GM18505 (cell line): ENCODE measurements around the gene KRT16.
"Not testable (repeated sequence)": the region's sequence is repeated elsewhere in the genome, so short reads cannot be mapped to it uniquely, and the experiment has no call there.

Experiments used
- ATAC-seq: cut with Tn5 transposase; IDR thresholded peaks from one replicate; pipeline ENCODE4 v1.9.1; 2021; ENCODE audit not compliant: unreplicated experiment
- POLR2A ChIP-seq: IDR thresholded peaks from 4 replicates; pipeline ENCODE4 v1.6.1; 2011; ENCODE audit warnings: borderline replicate concordance; ENCODE audit not compliant: insufficient read depth, insufficient read length; ENCODE audit errors: extremely low read depth

The KRT16 gene

DNA sequence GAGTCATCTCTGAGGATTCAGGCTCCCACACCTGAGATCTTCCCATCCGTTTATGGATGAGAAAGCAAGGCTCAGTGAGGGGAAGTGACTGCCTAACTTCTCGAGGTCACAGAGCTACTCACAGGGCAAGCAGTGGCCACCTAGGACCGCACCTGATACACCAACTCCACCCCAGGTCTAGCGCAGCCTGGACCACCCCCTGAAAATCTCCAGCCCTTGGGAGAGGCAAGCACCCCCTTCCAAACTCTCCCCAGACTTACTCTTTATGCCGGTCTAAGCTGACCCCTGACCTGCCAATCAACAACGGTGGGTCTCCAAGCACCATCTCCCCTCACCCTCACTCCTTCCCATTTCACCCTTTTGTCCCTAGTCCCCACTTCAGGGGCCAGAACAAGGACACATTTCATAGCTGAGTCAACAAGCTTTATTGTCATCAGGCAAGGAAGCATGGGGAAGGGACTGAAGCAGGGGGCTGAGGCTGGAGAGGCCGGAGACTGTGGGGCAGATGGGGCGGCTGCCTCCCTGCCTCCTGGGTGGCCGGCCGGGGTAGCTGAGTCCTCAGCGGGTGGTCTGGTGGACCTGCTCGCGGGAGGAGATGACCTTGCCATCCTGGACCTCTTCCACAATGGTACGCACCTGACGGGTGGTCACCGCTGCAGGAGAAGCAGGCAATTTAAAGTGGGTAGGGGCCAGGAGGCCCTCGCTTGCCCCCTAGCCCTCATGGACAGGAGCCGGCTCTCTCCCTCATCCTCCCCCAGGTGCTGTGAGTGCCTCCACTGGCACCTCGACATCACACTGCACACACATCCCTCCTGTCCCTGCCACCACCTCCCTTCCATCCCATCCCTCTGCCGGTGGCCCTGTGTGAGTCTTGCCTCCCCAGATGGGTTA lies 6.7 kb upstream of the KRT16 start:
- no peak for ATAC-seq
- no peak for TF ChIP-seq POLR2A

GRCh38 chr17:41618341-41619035 lies 5.9 kb upstream of the KRT16 start:
- TF ChIP-seq POLR2A, result no peak
- no peak for ATAC-seq

DNA sequence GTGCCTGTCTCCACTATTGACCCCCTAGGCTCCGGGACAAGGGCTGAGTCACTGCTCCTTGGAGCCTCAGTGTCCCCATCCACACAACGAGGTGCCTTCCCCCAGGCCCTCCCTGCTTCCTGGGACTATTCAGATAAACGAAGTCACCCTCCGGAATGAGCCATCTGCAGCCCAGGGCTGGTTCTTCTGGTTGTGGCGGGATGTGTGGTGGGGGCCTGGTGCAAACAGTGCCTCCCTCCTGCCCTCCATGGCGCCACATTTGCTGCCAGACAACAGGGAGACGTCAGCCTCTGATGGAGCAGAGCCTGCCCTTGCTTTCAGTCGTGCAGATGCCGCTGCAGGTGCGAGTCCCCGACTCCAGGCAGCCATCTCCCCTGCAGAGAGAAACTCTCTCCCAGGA lies 5.1 kb upstream of the KRT16 start:
- ATAC-seq, result no peak
- no peak for TF ChIP-seq POLR2A

DNA sequence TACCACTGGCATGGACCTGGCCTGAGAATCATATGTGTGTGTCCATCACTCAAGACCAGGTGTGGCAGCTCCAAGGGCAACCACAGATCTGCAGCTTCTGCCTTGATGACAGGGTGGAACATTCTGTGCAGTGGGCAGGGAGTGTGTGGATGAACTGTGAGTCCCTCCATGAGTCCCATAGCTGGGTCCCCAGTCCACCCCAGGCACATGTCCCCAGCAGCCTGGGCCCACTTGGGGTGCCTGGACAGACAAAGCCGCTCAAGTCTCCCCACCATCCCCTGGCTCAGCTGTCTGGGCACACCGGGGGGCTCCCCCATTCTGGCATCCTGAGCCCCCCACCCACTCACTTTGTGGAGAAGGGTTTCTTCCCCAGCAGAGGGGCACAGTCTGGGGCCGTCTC lies 4.6 kb upstream of the KRT16 start:
- no peak for TF ChIP-seq POLR2A
- ATAC-seq, result no peak

GRCh38 chr17:41616486-41616885 lies 3.9 kb upstream of the KRT16 start:
- ATAC-seq, result not testable (repeated sequence)

DNA sequence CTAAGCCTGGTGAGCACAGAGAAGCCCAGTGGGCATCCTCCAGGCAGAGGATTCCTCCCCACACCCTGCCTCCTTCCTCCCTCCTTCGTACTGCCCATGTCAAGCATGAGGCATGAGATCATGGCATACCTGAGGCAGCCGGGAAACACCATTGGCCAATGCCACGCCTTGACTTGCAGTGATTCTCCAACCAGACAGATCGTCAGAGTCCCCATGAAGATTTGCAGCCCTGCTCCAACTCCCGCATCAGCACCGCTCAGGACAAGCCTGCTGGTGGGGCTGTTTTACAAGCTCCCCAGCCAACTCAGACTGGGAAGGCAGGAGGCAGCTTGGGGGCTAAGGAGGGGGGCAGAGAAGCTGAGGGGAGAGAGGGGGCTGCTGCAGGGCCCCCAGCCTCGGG lies 2.9 kb upstream of the KRT16 start:
- ATAC-seq, result no peak

GRCh38 chr17:41614767-41615166 lies 2.2 kb upstream of the KRT16 start:
- not testable (repeated sequence) for ATAC-seq

More for the DNA sequence above, 2.9 kb upstream of the KRT16 start:
- no peak for TF ChIP-seq POLR2A

- no peak for ATAC-seq
- TF ChIP-seq POLR2A, result no peak
These were observed 1.5 kb upstream of the KRT16 start for GRCh38 chr17:41614098-41614497.

DNA sequence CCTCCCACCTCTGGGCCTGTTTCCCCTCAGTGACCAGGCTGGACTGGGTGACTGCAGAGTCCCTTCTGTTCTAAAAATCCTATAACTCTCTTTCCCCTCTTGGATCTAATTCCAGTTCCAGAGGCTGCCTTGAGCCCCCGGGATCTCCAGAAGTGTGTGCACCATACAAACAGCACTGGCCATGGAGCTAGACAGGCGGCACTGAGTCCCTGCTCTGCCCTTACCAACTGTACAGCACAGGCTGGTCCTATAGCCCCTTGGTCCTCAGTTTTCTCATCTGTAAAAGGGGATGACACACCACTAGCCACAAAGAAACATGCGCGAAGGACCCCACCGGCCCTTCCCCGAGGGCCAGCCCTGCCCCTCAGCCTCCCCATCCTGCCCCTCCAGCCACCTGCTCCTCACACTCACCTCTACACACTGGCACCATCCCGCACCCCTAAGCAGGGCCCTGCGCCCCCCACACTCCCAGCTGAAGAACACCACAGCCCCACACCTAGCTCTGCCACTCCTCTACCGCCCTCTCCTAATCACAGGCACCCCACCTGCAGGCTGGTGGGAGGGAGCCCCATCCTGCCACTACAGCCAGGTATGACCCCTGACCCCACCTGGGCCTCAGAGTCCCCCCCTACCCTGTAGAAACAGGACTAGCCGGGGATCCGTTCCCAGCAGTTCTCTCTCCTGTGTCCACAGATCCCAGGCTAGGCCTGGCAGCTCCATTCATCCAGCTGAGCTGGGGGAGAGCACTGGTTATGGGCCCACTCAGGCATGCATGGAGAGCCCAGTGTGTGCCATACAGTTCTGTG lies 913 bp upstream of the KRT16 start:
- no peak for ATAC-seq
- TF ChIP-seq POLR2A, result no peak

DNA sequence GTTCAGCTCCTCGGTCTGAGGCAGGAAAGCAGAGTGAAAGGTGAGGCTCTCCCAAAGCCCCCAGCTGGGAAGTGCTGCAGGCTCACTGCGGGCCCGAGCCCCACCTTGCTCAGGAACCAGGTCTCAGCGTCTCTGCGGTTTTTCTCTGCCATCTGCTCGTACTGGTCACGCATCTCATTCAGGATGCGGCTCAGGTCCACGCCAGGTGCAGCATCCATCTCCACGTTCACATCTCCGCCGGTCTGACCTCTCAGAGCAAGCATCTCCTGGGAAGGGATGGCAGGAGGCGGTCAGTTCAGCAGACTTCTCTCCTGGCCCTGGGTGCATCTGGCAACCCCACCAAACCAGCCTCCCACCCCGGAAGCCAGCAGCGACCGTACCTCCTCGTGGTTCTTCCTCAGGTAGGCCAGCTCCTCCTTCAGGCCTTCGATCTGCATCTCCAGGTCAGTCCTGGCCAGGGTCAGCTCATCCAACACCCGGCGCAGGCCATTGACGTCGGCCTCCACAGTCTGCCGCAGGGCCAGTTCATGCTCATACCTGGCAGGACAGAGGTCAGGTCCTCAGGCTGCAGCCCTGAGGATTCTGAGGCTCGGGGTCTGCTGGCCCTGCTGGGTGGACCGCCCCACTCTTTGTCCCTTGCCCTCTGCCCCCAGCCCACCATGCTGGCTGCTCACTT lies 1.5 kb downstream of the KRT16 start:
- no peak for ATAC-seq
- no peak for TF ChIP-seq POLR2A

DNA sequence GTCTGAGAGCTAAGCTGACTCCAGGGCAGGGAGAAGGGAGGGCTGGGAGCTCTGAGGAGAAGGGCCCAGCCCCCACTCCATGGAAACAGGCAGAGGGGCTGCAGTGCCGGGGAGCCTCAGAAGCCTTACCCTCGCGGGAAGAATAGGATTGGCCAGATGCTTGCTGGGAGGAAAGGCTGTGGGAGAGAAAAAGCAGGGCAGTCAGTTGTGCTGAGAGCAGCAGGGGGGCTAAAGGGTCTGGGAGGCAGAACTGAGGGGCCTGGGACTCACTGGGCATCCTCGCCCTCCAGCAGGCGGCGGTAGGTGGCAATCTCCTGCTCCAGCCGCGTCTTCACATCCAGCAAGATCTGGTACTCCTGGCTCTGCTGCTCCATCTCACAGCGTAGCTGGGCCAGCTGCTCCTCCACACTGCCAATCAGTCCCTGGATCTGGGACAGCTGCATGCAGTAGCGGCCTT lies 2.5 kb downstream of the KRT16 start:
- ATAC-seq, result not testable (repeated sequence)

DNA sequence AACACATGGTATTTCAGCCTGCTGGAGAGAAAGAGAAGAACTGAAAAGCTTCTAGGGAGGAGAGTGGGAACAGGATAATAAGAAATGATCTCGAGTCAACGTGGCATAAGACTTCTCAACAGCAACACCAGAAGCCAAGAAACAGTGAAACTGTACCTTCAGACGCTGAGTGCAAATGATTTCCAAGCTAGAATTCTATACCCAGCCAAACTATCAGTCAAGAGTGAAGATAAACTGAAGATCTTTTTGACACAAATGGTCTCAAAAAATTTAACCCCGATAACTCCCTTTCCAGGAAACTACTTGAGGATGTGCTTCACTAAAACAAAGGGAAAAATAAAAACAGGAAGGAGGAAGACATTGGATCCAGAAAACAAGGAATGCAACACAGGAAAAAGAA lies 5.6 kb downstream of the KRT16 start:
- not testable (repeated sequence) for ATAC-seq

GRCh38 chr17:41602524-41602923 lies 10.0 kb downstream of the KRT16 start:
- ATAC-seq, result no peak
- TF ChIP-seq POLR2A, result no peak

DNA sequence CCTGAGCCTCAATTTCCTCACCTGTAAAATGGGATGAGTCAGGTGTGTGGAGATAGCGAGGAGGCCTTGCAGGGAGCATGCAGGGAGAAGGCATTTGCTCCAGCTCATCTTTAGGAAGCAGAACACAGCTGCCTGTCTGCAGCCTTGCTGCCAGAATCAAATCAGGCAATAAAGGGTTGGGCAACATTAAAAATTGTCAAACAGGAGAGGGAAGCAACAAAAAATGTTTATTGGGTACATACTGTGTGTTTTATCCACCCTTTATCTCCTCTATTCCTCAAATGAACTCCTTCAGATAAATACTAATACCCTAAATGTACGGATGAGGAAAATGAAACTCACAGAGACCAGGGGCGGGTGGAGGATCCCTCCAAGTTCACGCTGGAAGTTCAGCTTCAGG lies 12.2 kb downstream of the KRT16 start:
- ATAC-seq, result no peak
- no peak for TF ChIP-seq POLR2A

DNA sequence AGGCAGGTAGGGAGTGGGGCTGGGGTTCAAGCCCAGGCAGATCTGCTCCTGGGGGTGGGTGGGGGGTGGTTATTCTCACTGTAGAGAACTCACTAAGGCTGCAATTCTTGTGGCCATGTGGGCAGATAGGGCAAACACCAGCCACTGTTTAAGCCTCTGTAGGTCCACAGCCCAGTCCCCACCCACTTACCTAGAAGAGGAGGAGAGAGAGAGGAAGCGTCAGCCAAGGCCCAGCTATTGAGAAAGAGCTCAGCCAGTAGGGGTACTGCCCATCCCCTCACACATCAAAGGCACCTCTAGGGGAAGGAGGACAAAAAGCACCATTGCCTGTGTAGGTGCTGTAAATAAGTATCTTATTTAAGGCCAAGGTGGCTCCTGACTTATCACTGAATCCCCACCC lies 12.9 kb downstream of the KRT16 start:
- no peak for ATAC-seq
- TF ChIP-seq POLR2A, result no peak
